ENCODE measurements around the gene MBD5.

GRCh38 chr2:148517296-148517695 is 496.4 kb downstream of the MBD5 start:
- TF ChIP-seq POLR2A (IDR thresholded peaks at IDR 0.05) (no peak), CTCF (IDR thresholded peaks at IDR 0.05) (no peak)
